Dendritic cell treated with granulocyte-macrophage colony-stimulating factor and Interleukin-4, amounts not matched to agents 40 ng/mL and 50 ng/mL, for 4 days (primary cell): ENCODE data around the gene SLC2A13.

Experiments used
- H3K27ac Mint-ChIP-seq: one replicate; pipeline ENCODE4 v1.8.0; 2022; ENCODE audit warnings: mild to moderate bottlenecking, mixed read lengths
- H3K27me3 Mint-ChIP-seq: one replicate; pipeline ENCODE4 v1.8.0; 2022; ENCODE audit warnings: mild to moderate bottlenecking, mixed read lengths
- H3K36me3 Mint-ChIP-seq: one replicate; pipeline ENCODE4 v1.8.0; 2022; ENCODE audit warnings: low read depth, mixed read lengths
- H3K4me1 Mint-ChIP-seq: one replicate; pipeline ENCODE4 v1.8.0; 2022; ENCODE audit warnings: low read depth, mixed read lengths
- H3K4me3 Mint-ChIP-seq: one replicate; pipeline ENCODE4 v1.8.0; 2022; ENCODE audit warnings: mild to moderate bottlenecking, moderate library complexity, mixed read lengths
- H3K9me3 Mint-ChIP-seq: one replicate; pipeline ENCODE4 v1.8.0; 2022; ENCODE audit warnings: mixed read lengths
- intact Hi-C: fragments of 100-400 bp; cut with micrococcal nuclease; formaldehyde crosslinking; loops from one replicate; pipeline ENCODE4 v1.15.0; 2022

Gene SLC2A13

GRCh38 chr12:39986674-39987073 is 119.2 kb downstream of the SLC2A13 start:
- Mint-ChIP-seq H3K9me3 (no peaks in the 10 kb centered on the region), H3K4me3 (no peak overlapping the region), H3K27ac (no peak overlapping the region), H3K36me3 (no peaks in the 10 kb centered on the region), H3K4me1 (peaks cover 20% of the 10 kb centered on the region), H3K27me3 (no peaks in the 10 kb centered on the region)
- intact Hi-C loops = no loop called here

- no peak overlapping the region for H3K4me3 Mint-ChIP-seq
- H3K27me3 Mint-ChIP-seq = no peaks in the 10 kb centered on the region
- intact Hi-C loops = no loop called here
- H3K27ac Mint-ChIP-seq = no peak overlapping the region
- no peaks in the 10 kb centered on the region for H3K9me3 Mint-ChIP-seq
- no peaks in the 10 kb centered on the region for H3K36me3 Mint-ChIP-seq
- H3K4me1 Mint-ChIP-seq = peaks cover 15% of the 10 kb centered on the region
Observed at GRCh38 chr12:39984670-39985069, 121.2 kb downstream of the SLC2A13 start.

- Mint-ChIP-seq H3K27me3 (no peaks in the 10 kb centered on the region), H3K27ac (no peak overlapping the region), H3K4me1 (peaks cover 4% of the 10 kb centered on the region), H3K9me3 (peaks cover 4% of the 10 kb centered on the region), H3K36me3 (no peaks in the 10 kb centered on the region), H3K4me3 (no peak overlapping the region)
- intact Hi-C loops = no loop called here
Observed at GRCh38 chr12:39975374-39975918, 130.4 kb downstream of the SLC2A13 start.

GRCh38 chr12:39972119-39972518 is 133.8 kb downstream of the SLC2A13 start:
- Mint-ChIP-seq H3K4me1 (peaks cover 4% of the 10 kb centered on the region), H3K27me3 (no peaks in the 10 kb centered on the region), H3K27ac (no peak overlapping the region), H3K36me3 (no peaks in the 10 kb centered on the region), H3K4me3 (no peak overlapping the region), H3K9me3 (peaks cover 18% of the 10 kb centered on the region)
- intact Hi-C loops = no loop called here

GRCh38 chr12:39971348-39971747 is 134.5 kb downstream of the SLC2A13 start:
- no peaks in the 10 kb centered on the region for H3K27me3 Mint-ChIP-seq
- intact Hi-C loops = no loop called here
- H3K27ac Mint-ChIP-seq = no peak overlapping the region
- peaks cover 4% of the 10 kb centered on the region for H3K4me1 Mint-ChIP-seq
- no peaks in the 10 kb centered on the region for H3K36me3 Mint-ChIP-seq
- H3K4me3 Mint-ChIP-seq = no peak overlapping the region
- peaks cover 18% of the 10 kb centered on the region for H3K9me3 Mint-ChIP-seq

GRCh38 chr12:39966721-39967120 is 139.2 kb downstream of the SLC2A13 start:
- Mint-ChIP-seq H3K9me3 (peaks cover 18% of the 10 kb centered on the region), H3K36me3 (no peaks in the 10 kb centered on the region), H3K4me3 (no peak overlapping the region), H3K27me3 (no peaks in the 10 kb centered on the region), H3K4me1 (no peaks in the 10 kb centered on the region), H3K27ac (no peak overlapping the region)
- intact Hi-C loops = no loop called here

GRCh38 chr12:39966256-39966655 is 139.6 kb downstream of the SLC2A13 start:
- H3K27ac Mint-ChIP-seq = no peak overlapping the region
- no peaks in the 10 kb centered on the region for H3K4me1 Mint-ChIP-seq
- H3K9me3 Mint-ChIP-seq = peaks cover 18% of the 10 kb centered on the region
- no peaks in the 10 kb centered on the region for H3K36me3 Mint-ChIP-seq
- intact Hi-C loops = no loop called here
- no peak overlapping the region for H3K4me3 Mint-ChIP-seq
- H3K27me3 Mint-ChIP-seq = no peaks in the 10 kb centered on the region

GRCh38 chr12:39959467-39959866 is 146.4 kb downstream of the SLC2A13 start:
- H3K4me1 Mint-ChIP-seq = no peaks in the 10 kb centered on the region
- intact Hi-C loops = no loop called here
- H3K9me3 Mint-ChIP-seq = no peaks in the 10 kb centered on the region
- no peak overlapping the region for H3K27ac Mint-ChIP-seq
- no peak overlapping the region for H3K4me3 Mint-ChIP-seq
- H3K27me3 Mint-ChIP-seq = no peaks in the 10 kb centered on the region
- no peaks in the 10 kb centered on the region for H3K36me3 Mint-ChIP-seq

- Mint-ChIP-seq H3K36me3 (no peaks in the 10 kb centered on the region), H3K27me3 (no peaks in the 10 kb centered on the region), H3K4me1 (peaks cover 3% of the 10 kb centered on the region), H3K9me3 (no peaks in the 10 kb centered on the region), H3K4me3 (no peak overlapping the region), H3K27ac (no peak overlapping the region)
- intact Hi-C loops = no loop called here
Observed at GRCh38 chr12:39959031-39959430, 146.8 kb downstream of the SLC2A13 start.

- no peak overlapping the region for H3K4me3 Mint-ChIP-seq
- intact Hi-C loops = no loop called here
- H3K9me3 Mint-ChIP-seq = no peaks in the 10 kb centered on the region
- H3K27me3 Mint-ChIP-seq = no peaks in the 10 kb centered on the region
- H3K36me3 Mint-ChIP-seq = no peaks in the 10 kb centered on the region
- H3K4me1 Mint-ChIP-seq = peaks cover 5% of the 10 kb centered on the region
- no peak overlapping the region for H3K27ac Mint-ChIP-seq
Observed at GRCh38 chr12:39958377-39958776, 147.5 kb downstream of the SLC2A13 start.

- intact Hi-C loops = no loop called here
- no peaks in the 10 kb centered on the region for H3K9me3 Mint-ChIP-seq
- peaks cover 5% of the 10 kb centered on the region for H3K4me1 Mint-ChIP-seq
- H3K4me3 Mint-ChIP-seq = no peak overlapping the region
- H3K27me3 Mint-ChIP-seq = no peaks in the 10 kb centered on the region
- no peak overlapping the region for H3K27ac Mint-ChIP-seq
- H3K36me3 Mint-ChIP-seq = no peaks in the 10 kb centered on the region
Observed at GRCh38 chr12:39956725-39957124, 149.2 kb downstream of the SLC2A13 start.

- Mint-ChIP-seq H3K4me1 (no peaks in the 10 kb centered on the region), H3K27me3 (no peaks in the 10 kb centered on the region), H3K4me3 (no peak overlapping the region), H3K9me3 (peaks cover 27% of the 10 kb centered on the region), H3K36me3 (peaks cover 20% of the 10 kb centered on the region), H3K27ac (no peak overlapping the region)
- intact Hi-C loops = no loop called here
Observed at GRCh38 chr12:39946361-39947280, 159.3 kb downstream of the SLC2A13 start.

- Mint-ChIP-seq H3K27me3 (no peaks in the 10 kb centered on the region), H3K9me3 (peaks cover 13% of the 10 kb centered on the region), H3K36me3 (no peaks in the 10 kb centered on the region), H3K4me3 (no peak overlapping the region), H3K27ac (no peak overlapping the region), H3K4me1 (peaks cover 8% of the 10 kb centered on the region)
- intact Hi-C loops = no loop called here
Observed at GRCh38 chr12:39937119-39937518, 168.8 kb downstream of the SLC2A13 start.

GRCh38 chr12:39935839-39936238 is 170.0 kb downstream of the SLC2A13 start:
- peaks cover under 1% of the 10 kb centered on the region for H3K9me3 Mint-ChIP-seq
- peaks cover 14% of the 10 kb centered on the region for H3K4me1 Mint-ChIP-seq
- H3K4me3 Mint-ChIP-seq = no peak overlapping the region
- H3K36me3 Mint-ChIP-seq = no peaks in the 10 kb centered on the region
- intact Hi-C loops = no loop called here
- H3K27me3 Mint-ChIP-seq = no peaks in the 10 kb centered on the region
- no peak overlapping the region for H3K27ac Mint-ChIP-seq
